HG03521 (cell line): ENCODE measurements around the gene TEX10.
"Not testable (repeated sequence)": the region's sequence is repeated elsewhere in the genome, so short reads cannot be mapped to it uniquely, and the experiment has no call there.

ENCODE experiments used
- ATAC-seq: cut with Tn5 transposase; IDR thresholded peaks from one replicate; pipeline ENCODE4 v1.9.1; 2021; ENCODE audit warnings: mild to moderate bottlenecking, moderate library complexity; ENCODE audit not compliant: unreplicated experiment

TEX10 gene

DNA sequence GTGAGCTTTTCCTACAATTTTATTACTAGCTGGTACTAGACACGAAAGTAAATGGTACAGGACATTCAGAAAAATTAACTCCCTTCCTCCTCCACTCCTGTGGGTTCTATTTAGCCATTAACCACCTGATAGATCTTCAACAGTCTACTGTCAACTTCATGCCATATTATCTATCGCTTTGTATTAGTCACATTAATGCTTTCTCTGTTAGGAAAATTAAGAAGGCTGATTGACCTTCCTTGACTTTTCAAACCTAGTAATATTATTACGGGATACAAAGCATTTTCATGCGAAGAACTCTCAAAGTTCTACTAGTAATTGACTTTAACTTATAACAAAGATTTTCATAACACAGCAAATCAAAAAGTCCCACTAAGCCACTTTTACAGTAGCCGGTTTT, 1.2 kb downstream of the TEX10 start:
- no peak for ATAC-seq

DNA sequence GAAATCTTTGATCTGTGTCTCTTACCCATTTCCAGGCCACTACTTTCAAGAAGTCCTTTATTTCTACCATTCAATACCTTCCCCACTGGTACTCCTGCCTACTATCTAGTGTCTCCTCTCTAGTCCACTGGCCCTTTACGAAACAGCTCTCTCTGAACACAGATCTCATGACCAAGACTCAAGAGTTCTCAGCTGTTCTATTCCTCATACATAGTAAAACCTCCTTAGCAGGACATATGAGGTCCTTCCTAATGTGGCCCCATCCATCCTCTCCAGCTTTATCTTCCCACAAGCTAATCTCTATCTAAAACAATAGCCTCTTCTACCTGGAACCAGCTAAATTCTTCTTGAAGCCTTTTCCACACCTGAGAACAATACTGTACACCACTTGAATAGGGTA, 2.6 kb downstream of the TEX10 start:
- no peak for ATAC-seq

DNA sequence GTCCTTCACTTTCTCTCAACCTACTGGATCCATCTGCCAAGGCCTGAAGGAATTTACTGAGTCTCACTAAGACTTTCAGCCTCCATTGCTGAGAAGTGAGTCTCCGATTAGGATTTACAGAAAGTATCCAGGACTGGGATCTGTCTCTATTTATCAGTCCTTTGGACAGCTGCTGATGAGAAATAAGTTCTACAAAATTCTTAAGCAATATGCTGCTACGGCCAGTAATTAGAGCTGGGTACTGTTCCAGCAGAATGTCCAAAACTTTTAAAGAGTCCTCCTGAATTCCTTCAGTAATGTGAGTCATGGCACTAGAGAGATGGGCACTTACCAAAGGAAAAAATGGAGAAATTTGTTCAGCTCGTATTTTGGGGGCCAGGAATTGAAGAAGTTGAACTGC, 5.9 kb downstream of the TEX10 start:
- ATAC-seq, result no peak

DNA sequence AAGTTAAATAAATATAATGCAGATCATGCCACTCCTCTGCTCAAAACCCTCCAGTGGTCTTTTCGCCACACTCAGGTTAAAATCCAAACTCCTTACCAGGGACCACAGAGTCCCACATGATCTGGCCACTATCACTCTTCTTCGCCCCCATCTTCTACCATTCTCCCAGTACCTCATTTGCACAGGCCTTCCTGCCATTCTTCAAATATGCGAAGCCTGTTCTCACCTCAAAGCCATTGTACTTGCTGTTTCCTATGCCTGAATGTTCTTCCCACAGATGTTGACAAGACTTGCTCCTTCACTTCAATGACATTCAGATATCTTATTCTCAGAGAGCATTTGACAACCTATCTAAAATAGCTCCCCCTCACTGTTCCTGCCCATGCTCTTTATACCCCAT, 10.9 kb downstream of the TEX10 start:
- no peak for ATAC-seq

DNA sequence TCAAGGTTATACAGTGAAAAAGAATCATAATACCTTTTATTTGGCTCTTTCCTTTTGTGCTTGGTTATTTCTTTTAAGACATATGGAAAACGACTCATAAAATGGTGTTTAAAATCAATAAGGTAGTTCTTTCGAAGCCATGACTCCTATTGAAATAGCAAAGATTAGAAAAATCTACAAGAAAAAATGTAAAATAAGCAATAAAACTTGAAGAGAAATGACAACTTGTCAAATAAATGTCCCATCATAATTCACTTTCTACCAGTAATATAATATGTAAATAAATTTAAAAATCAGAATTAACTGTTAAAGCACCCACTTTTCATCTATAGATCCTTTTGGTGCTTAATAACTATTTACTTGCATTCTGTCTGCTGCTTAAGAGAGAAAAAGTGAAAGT, 12.5 kb downstream of the TEX10 start:
- ATAC-seq, result no peak

DNA sequence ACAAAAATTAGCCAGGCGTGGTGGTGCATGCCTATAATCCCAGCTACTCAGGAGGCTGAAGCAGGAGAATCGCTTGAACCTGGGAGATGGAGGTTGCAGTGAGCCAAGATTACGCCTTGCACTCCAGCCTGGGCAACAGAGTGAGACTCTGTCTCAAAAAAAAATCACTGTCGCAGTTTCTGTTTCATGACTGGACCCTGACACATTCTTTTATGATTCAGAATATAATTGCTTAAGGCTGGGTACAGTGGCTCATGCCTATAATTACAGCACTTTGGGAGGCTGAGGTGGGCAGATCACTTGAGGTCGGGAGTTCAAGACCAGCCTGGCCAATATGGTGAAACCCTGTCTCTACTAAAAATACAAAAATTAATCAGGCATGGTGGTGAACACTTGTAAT, 14.0 kb downstream of the TEX10 start:
- not testable (repeated sequence) for ATAC-seq

DNA sequence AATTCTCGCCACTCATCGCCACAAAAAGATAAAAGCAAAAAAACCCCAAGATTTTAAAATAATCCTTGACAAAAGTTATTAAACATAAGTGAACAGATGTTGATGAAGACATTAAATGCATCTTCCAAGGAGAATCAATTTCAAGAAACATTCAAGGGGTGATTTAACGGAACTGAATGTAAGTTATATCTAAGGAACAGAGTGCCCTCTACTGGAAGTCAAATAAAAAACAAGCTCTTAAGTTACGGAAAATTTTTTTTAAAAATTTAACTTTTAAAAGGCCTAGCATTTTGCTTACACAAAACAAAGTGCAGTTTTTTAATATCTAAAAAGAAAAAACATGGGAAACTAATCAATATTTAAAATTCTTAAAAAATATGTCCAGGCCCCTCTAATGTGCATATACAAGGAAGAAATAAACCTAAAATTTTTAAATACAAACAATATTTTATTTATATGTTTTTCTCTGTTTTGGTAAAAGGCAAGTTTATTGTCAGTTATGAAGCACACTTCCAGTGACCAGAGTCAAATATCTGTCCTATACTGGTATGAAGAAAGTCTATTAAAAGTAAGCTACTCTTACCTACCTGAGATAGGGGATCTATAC, 28.0 kb downstream of the TEX10 start:
- no peak for ATAC-seq

DNA sequence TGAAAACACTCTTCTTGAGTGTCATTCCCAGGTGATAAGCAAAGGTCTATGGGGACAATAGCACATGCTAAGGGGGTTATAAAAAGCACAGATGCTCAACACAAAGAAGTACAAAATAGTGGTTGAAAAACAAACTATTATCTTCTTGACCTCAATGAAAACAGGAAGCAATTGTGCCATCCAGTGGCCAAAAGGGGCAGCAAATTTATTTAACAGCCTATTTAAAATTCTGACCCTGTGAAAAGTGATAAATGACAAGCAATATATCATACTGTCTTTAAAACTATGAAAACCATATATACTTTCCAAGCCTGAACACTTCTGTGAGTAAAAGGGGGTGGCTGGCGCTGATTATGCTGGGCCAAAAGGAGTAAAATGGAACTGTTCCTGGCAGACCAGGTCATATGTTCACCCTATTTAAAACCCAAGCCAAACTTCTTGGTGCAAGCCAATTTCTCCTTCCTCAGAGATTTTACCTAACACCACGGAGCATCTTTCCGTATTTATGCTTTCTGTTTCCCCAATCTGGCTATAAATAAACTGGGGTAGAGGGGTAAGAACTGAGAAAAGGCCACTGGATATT, 29.7 kb downstream of the TEX10 start:
- ATAC-seq, result no peak

DNA sequence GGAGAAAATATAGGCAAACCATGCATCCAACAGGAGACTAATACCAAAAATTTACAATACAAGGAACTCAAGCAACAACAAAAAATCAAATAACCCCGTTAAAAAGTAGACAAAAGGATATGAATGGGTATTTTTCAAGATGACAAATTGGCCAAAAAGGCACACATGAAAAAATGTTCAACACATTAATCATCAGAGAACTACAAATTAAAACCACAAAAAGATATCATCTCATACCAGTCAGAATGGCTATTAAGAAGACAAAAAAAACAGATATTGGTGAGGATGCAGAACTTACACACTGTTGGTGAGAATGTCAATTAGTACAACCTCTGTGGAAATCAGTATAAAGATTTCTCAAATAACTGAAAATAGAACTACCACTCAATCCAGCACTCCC, 35.0 kb downstream of the TEX10 start:
- ATAC-seq, result no peak

DNA sequence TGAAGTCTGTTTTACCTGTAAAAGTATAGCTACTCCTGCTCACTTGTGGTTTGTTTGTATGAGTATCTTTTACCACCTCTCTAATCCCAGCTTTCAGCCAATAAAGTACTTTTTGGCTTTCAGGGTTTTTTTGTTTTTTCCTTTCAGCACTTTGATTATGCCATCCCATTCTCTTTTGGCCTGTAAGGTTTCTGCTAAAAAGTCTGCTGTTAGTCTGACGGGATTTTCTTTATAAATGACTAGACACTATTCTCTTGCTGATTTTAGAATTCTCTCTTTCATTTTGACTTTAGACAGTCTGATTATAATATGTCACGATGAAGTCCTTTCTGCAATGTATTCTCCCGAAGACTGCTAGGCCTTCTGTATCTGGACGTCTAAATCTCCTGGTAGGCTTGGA, 37.2 kb downstream of the TEX10 start:
- no peak for ATAC-seq

DNA sequence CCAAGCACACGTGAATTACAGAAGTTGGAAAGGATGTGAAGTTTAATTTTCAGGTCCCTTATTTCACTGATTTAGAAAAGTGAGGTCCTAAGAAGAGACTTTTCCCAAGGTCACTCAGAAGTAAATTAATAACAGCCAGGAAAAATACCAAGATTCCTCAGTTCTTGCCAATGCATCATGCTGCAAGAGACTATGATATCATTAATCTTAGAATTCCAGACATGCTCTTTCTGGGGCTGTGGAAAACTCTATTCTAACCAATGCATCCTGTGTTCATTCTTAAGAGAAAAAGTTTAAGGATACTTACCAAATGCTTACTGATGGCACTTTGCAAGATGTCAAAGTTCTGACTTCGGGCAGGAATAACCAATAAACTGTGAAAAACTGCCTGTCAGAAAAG, 42.8 kb downstream of the TEX10 start:
- no peak for ATAC-seq

DNA sequence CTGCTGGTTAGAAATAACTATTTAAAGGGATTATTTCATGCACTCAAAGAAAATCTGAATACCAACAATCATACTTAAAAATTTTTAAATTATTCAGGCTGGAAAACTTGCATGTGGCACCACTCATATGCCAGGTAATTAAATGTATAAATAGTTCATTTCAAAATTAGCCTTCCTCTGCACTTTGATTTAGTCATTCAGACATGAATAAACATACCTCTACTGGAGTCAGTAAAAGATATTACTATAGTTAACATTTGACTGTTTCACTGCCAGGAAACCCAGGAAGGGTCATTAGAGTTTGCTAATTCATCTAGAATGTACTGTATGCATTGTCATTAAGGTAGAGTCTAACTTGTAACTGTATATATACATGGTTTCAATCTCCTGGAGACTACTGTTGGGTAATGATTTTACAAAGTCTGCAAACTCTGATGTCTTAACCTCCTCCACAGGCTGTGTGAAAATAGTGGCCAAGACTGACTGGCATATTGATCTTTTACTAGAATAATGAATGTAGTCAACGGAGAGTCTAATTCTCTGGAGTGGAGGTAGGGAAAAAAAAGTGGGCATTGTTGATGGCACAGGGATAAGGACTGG, 43.7 kb downstream of the TEX10 start:
- no peak for ATAC-seq

DNA sequence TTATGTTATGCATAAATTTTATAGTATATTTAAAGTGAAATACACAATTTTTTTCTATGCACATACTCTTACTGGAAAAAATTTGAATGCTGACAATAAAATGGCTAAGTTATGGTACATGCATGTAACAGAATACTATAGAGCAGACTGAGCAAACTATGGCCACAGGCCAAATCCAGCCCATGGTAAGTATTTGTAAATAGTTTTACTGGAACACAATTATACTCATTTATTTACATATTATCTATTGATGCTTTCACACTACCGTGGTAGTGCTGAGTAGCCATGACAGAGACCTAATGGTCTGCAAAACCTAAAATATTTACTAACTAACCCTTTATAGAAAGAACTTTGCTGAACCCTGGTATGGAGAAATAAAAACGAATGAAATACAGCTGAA, 45.7 kb downstream of the TEX10 start:
- no peak for ATAC-seq

DNA sequence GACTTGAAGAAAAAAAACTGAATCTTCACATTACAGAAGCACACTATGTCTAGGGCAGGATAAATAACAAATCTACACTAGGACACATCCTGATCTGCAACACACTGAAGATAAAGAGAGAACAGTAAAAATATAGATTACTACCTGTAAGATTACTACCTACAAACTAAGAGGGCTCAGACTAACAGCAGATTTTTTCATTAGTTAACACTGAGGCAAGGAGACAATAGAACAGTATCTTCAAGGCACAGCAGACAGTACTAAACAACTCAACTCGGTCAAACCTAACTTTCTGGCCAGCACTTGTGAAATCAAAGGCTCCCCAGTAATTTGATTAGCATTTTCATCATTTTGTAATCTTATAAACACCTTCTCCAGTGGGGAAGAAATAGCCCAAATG, 46.5 kb downstream of the TEX10 start:
- ATAC-seq, result no peak

DNA sequence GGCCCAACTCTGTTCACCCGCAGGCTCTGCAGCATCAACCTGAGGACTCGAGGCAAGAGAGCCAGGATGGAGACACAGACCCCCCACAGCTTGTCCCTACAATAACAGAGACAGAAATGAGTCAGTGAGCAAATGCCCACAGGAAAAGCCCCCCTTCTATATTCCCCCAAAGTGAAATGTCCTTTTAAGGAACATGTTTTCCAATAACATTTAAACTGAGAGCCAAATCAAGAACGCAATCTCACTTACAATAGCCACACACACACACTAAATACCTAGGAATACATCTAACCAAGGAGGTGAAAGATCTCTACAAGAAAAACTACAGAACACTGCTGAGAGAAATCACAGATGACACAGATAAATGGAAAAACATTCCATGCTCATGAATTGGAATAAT, 49.0 kb downstream of the TEX10 start:
- ATAC-seq, result no peak

DNA sequence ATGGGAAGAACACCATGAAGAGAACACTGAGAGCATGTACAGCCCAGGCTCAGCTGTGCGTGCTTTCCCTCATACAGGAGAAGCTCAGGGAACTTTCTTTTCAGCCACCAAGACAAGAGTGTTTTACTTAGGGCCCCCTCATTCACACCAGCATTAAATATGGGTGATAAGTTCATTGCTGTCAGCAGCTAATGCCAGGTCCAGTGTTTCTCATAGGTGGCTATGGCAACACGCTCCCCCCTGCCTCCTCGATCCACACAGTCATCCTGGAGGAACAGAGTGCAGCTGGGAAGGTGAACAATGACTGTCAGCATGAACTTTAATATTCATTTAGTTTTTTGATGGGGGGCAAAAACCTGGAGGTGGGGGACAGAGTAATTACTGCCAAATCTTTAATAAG, 54.4 kb downstream of the TEX10 start:
- ATAC-seq, result no peak

DNA sequence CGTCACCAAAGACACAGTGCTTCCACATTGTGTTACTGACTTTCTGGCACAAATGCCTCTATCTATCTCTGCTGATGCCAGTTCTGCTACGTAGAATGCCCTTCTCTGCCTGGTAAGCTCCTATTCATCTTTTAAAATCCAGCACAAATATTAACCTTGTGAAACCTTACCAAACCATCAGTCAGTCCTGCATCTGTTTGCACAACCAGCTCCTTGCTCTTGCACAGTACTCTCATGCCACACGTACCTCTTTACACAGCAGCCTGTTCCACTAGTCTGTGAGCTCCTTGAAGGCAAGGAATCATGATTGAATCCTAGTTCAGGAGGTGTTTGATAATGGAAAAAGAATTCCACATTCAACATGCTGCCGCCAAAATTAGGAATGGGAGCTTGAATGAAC, 56.3 kb downstream of the TEX10 start:
- no peak for ATAC-seq

DNA sequence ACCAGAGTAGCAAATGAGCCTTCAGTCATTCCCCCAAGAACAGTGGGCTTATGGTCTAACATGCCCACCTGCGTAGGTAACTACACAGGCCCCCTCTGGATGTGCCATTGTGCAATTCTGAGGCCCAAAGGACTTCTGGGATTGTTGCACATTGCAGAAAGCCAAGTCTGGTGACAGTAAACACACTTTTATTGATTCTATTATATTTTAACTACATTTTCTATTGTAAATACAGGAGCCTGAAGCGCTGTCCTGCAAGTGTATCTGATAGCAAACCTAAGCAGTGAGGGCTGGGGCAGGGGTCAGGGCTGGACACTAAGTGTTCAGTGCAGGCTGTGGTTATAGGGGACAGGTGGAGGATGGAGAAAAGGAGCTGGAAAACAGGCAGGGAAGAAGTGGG, 57.5 kb downstream of the TEX10 start:
- no peak for ATAC-seq

DNA sequence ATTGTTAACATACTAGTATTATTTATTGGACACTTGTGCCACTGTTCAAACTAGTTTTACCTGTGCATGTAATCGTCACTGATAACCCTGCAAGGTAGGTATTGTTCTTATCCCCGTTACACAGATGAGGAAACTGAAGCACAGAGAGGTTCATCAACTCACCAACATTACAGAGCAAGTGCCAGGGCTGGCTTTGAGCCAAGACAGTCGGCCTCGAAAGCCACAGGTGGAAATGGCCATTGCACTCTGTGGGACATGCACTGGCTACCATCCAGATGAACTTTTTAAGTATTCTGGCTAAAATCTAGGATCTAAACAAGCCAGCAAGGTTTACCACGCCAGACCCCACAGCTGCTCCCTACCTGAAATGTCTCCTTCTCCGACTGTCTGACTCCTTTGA, 57.9 kb downstream of the TEX10 start:
- no peak for ATAC-seq

DNA sequence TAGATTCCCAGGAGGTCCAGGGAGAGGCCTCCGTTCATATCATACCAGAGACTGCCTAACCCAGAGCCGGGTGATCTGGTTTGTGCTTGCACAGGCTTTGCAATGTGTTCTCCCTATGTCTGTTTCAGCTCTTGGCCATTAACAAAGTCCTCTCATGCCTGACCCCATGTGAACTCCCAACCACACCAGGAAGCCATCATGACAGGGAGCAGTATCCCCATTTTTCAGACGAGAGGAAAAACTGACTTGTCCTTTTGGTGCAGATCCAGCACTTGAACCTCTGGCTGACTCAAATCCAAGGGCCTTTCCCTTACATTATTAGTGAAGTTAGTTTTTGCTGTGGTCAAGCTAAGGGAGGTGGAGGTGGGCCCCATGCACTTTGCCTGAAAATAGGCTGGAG, 58.4 kb downstream of the TEX10 start:
- ATAC-seq, result no peak

DNA sequence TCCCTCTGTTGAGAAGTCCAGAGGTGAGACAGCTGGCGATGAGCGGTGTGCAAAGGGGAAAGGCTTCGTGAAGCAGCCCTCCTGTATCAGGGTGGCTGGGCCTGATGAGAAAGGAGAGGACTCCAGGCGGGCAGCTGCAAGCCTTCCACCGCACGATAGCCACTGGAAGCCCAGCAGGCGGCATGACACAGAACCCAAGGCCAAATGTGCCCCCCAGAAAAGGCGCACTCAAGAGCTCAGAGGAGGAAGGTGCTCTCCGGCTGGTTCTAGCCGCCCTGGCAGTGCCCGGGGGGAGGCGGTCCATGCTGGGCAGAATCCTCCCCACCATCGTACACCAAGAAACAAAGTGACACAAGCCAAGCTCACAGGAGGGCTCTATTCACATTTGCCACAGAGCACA, 60.3 kb downstream of the TEX10 start:
- no peak for ATAC-seq

DNA sequence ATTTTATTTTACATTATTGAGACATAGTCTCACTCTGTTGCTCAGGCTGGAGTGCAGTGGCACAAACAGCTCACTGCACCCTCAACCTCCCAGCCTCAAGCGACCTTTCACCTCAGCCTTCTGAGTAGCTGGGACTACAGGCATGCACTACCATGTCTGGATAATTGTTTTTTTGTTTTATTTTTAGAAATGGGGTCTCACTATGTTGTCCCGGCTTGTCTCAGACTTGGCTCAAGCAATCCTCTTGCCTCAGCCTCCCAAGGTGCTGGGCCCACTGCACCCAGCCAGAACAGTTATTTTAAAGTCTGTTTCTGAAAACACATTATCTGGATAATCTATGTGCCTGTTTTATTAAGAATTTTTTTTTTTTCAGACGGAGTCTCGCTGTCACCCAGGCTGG, 62.0 kb downstream of the TEX10 start:
- ATAC-seq, result no peak

DNA sequence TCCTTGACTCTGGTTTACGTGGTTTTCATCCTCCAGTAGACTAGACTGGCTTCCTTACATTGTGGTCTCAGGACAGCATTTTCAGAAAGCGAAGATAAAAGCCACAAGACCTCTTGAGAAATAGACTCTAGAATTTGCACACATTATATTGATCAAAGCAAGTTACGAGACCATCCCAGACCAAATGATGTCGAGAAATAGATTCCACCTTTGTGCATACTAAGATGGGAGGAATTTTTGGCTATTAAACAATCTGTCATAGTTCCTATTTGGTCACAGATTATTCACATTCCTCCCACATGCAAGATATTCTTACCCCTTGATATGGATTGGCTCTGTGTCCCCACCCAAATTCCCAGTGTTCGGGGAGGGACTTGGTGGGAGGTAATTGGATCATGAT, 65.6 kb downstream of the TEX10 start:
- no peak for ATAC-seq
